Measurements from ENCODE around the gene ZNF486.
"Not testable (repeated sequence)": the region's sequence is repeated elsewhere in the genome, so short reads cannot be mapped to it uniquely, and the experiment has no call there.

Gene ZNF486

GRCh38 chr19:20154636-20155035 lies 12.4 kb upstream of the ZNF486 start:
- no peak for DNase-seq (ENCODE audit: low read depth)
- no peak for TF ChIP-seq CTCF (IDR thresholded peaks at IDR 0.05; ENCODE audit: control insufficient read depth, insufficient read depth, low read depth, low read length, missing control alignments)
- H3K4me3 ChIP-seq (ENCODE audit: control insufficient read depth, low read depth, low read length) = no peak overlapping the region

GRCh38 chr19:20162821-20163220 lies 4.2 kb upstream of the ZNF486 start:
- H3K4me3 ChIP-seq (ENCODE audit: control insufficient read depth, low read depth, low read length) = no peak overlapping the region
- DNase-seq (ENCODE audit: low read depth) = no peak
- no peak for TF ChIP-seq CTCF (IDR thresholded peaks at IDR 0.05; ENCODE audit: control insufficient read depth, insufficient read depth, low read depth, low read length, missing control alignments)

- H3K4me3 ChIP-seq (ENCODE audit: control insufficient read depth, low read depth, low read length) = no peak overlapping the region
- no peak for TF ChIP-seq CTCF (IDR thresholded peaks at IDR 0.05; ENCODE audit: control insufficient read depth, insufficient read depth, low read depth, low read length, missing control alignments)
- no peak for DNase-seq (ENCODE audit: low read depth)
These were observed 2.6 kb upstream of the ZNF486 start for GRCh38 chr19:20164456-20164855.

GRCh38 chr19:20165971-20166592 lies 932 bp upstream of the ZNF486 start:
- no peak for DNase-seq (ENCODE audit: low read depth)
- no peak overlapping the region for H3K4me3 ChIP-seq (ENCODE audit: control insufficient read depth, low read depth, low read length)
- no peak for TF ChIP-seq CTCF (IDR thresholded peaks at IDR 0.05; ENCODE audit: control insufficient read depth, insufficient read depth, low read depth, low read length, missing control alignments)

GRCh38 chr19:20167651-20168122 lies 673 bp downstream of the ZNF486 start:
- DNase-seq (ENCODE audit: low read depth) = peak; percentile 51
- peak overlapping the region; percentile 97 for H3K4me3 ChIP-seq (ENCODE audit: control insufficient read depth, low read depth, low read length)

GRCh38 chr19:20171285-20171684 lies 4.3 kb downstream of the ZNF486 start:
- TF ChIP-seq CTCF (IDR thresholded peaks at IDR 0.05; ENCODE audit: control insufficient read depth, insufficient read depth, low read depth, low read length, missing control alignments) = no peak
- no peak for DNase-seq (ENCODE audit: low read depth)
- H3K4me3 ChIP-seq (ENCODE audit: control insufficient read depth, low read depth, low read length) = no peak overlapping the region

More at GRCh38 chr19:20167651-20168122, 673 bp downstream of the ZNF486 start:
- TF ChIP-seq CTCF (IDR thresholded peaks at IDR 0.05; ENCODE audit: control insufficient read depth, insufficient read depth, low read depth, low read length, missing control alignments) = no peak

- not testable (repeated sequence) for DNase-seq (ENCODE audit: low read depth); H3K4me3 ChIP-seq (ENCODE audit: control insufficient read depth, low read depth, low read length)
These were observed 8.8 kb downstream of the ZNF486 start for GRCh38 chr19:20175848-20176247.

GRCh38 chr19:20179956-20180355 lies 12.9 kb downstream of the ZNF486 start:
- not testable (repeated sequence) for DNase-seq (ENCODE audit: low read depth); H3K4me3 ChIP-seq (ENCODE audit: control insufficient read depth, low read depth, low read length)
